ENCODE data around the gene MSANTD2. TPM values are rescaled to one million over a fixed set of nuclear protein-coding genes. Genes with fewer than 3 reads are reported as not detected.
A peak's percentile ranks its signal among the peaks of the same experiment; 100 is the strongest.

The MSANTD2 gene
- total RNA-seq, 1 donor from 2014 or later, result 21.0 TPM

- DNase-seq (no peak), ATAC-seq (ENCODE audit: low read depth) (no peak)
- no peak overlapping the region for H3K27ac Mint-ChIP-seq
- peak overlapping the region; percentile 66 for H3K4me3 Mint-ChIP-seq
- H3K4me1 Mint-ChIP-seq, result peaks cover 45% of the 10 kb centered on the region
- no peaks in the 10 kb centered on the region for H3K9me3 Mint-ChIP-seq
- intact Hi-C loops (cut with micrococcal nuclease), result loop anchor here (5.0 kb wide), 3 partner anchors 327 to 1683 kb away; partner anchors contain the start of genes HSPA8 and TMEM218
- peaks cover 6% of the 10 kb centered on the region for H3K36me3 Mint-ChIP-seq (ENCODE audit: low read depth)
- CTCF ChIA-PET, result interaction anchor here (1.2 to 3.9 kb wide), 4 partner anchors 11 to 76 kb away, joined by 3 to 40 read pairs (median 14); partner anchors contain the start of gene ESAM
- POLR2A ChIA-PET, result interaction anchor here (0.8 to 2.2 kb wide), 3 partner anchors 16 to 72 kb away, joined by 3 to 24 read pairs (median 16); partner anchors contain the start of genes SIAE and SPA17
- TF ChIP-seq CTCF (IDR thresholded peaks at IDR 0.05), result no peak
- H3K27me3 Mint-ChIP-seq, result no peaks in the 10 kb centered on the region
Observed at GRCh38 chr11:124745270-124745834, 54.9 kb downstream of the MSANTD2 start.

GRCh38 chr11:124743050-124743449 is 57.2 kb downstream of the MSANTD2 start:
- CTCF ChIA-PET, result no interaction called here
- intact Hi-C loops (cut with micrococcal nuclease), result no loop called here
- H3K4me3 Mint-ChIP-seq, result no peak overlapping the region

GRCh38 chr11:124742555-124742954 is 57.7 kb downstream of the MSANTD2 start:
- TF ChIP-seq CTCF (IDR thresholded peaks at IDR 0.05), result no peak
- intact Hi-C loops (cut with micrococcal nuclease), result no loop called here
- DNase-seq, result no peak
- POLR2A ChIA-PET, result interaction anchor here (1.0 kb wide), 1 partner anchor 21 kb away, joined by 5 read pairs; no protein-coding TSS in a partner anchor
- peaks cover 6% of the 10 kb centered on the region for H3K36me3 Mint-ChIP-seq (ENCODE audit: low read depth)
- H3K27me3 Mint-ChIP-seq, result no peaks in the 10 kb centered on the region
- no peak overlapping the region for H3K27ac Mint-ChIP-seq
- H3K4me1 Mint-ChIP-seq, result peaks cover 32% of the 10 kb centered on the region
- no peak overlapping the region for H3K4me3 Mint-ChIP-seq
- H3K9me3 Mint-ChIP-seq, result no peaks in the 10 kb centered on the region
- ATAC-seq (ENCODE audit: low read depth), result no peak
- CTCF ChIA-PET, result interaction anchor here (0.6 kb wide), 1 partner anchor 94 kb away, joined by 3 read pairs; no protein-coding TSS in a partner anchor

More at GRCh38 chr11:124743050-124743449, 57.2 kb downstream of the MSANTD2 start:
- Mint-ChIP-seq H3K27ac (no peak overlapping the region), H3K9me3 (no peaks in the 10 kb centered on the region), H3K27me3 (no peaks in the 10 kb centered on the region), H3K36me3 (ENCODE audit: low read depth) (peaks cover 6% of the 10 kb centered on the region), H3K4me1 (peaks cover 32% of the 10 kb centered on the region)
- POLR2A ChIA-PET, result interaction anchor here (1.0 to 1.1 kb wide), 2 partner anchors 20 kb away, joined by 4 to 5 read pairs; no protein-coding TSS in a partner anchor
- ATAC-seq (ENCODE audit: low read depth), result no peak
- no peak for DNase-seq
- no peak for TF ChIP-seq CTCF (IDR thresholded peaks at IDR 0.05)

GRCh38 chr11:124740277-124740882 is 59.8 kb downstream of the MSANTD2 start:
- ChIA-PET CTCF (interaction anchor here (2.7 kb wide), 1 partner anchor 70 kb away, joined by 15 read pairs; no protein-coding TSS in a partner anchor), POLR2A (interaction anchor here (1.3 to 2.0 kb wide), 2 partner anchors 60 to 67 kb away, joined by 5 to 9 read pairs; partner anchors contain the start of genes MSANTD2, SIAE and SPA17)
- DNase-seq (peak; percentile 47), ATAC-seq (ENCODE audit: low read depth) (peak; percentile 47)
- no peaks in the 10 kb centered on the region for H3K27me3 Mint-ChIP-seq
- no peaks in the 10 kb centered on the region for H3K9me3 Mint-ChIP-seq
- H3K27ac Mint-ChIP-seq, result no peak overlapping the region
- no peak for TF ChIP-seq CTCF (IDR thresholded peaks at IDR 0.05)
- intact Hi-C loops (cut with micrococcal nuclease), result loop anchor here (1.0 kb wide), 3 partner anchors 15 to 71 kb away; no protein-coding TSS in a partner anchor
- H3K36me3 Mint-ChIP-seq (ENCODE audit: low read depth), result no peaks in the 10 kb centered on the region
- H3K4me3 Mint-ChIP-seq, result peak overlapping the region; percentile 83
- H3K4me1 Mint-ChIP-seq, result peaks cover 22% of the 10 kb centered on the region

Data from activated B cell treated with CpG ODN at 0.5 μM for 24 hours (primary cell).